Adrenal gland (tissue), 5 donors: Measurements from ENCODE around the gene HPN.
"Not testable (repeated sequence)": the region's sequence is repeated elsewhere in the genome, so short reads cannot be mapped to it uniquely, and the experiment has no call there.

Source experiments
- POLR2A ChIP-seq, 2 donors: fragments of 450-650 bp; IDR thresholded peaks; one replicate each; pipeline ENCODE4 v1.6.1; 2017; ENCODE audit warnings: antibody characterized with exemption in 2 of 2, mild to moderate bottlenecking in 2 of 2, moderate library complexity in 1 of 2
- TF ChIP-seq, protein P1 (sequence below), 6 experiments: fragments of 450-650 bp in 4 of 6; fragments of 200-600 bp in 2 of 6; sonication (generic) in 1 of 6; IDR thresholded peaks; 1 replicate in 5 of 6; 2 replicates in 1 of 6; pipeline versions ENCODE4 v1.5.1 to v1.8.0; 2016 to 2021; ENCODE audit warnings: antibody characterized with exemption in 6 of 6, mild to moderate bottlenecking in 2 of 6, moderate library complexity in 1 of 6
- donor health status: DM: no; HTN: no; CAD: no.

DNA sequence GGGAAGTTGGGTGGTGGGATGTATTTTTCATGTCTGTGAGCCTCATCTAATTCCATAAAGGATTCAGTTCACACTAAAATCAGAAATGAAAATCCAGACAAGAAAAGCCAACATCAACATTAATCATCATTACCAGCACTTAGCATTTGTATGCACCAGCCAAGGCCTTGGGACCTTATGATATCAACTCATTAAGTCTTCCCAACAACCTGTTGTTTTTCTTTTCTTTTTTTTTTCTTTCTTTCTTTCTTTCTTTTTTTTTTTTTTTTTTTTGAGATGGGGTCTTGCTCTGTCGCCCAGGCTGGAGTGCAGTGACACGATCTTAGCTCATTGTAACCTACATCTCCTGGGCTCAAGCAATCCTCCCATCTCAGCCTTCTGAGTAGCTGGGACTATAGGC is 9.1 kb downstream of the HPN start:
- TF ChIP-seq, protein P1, sequence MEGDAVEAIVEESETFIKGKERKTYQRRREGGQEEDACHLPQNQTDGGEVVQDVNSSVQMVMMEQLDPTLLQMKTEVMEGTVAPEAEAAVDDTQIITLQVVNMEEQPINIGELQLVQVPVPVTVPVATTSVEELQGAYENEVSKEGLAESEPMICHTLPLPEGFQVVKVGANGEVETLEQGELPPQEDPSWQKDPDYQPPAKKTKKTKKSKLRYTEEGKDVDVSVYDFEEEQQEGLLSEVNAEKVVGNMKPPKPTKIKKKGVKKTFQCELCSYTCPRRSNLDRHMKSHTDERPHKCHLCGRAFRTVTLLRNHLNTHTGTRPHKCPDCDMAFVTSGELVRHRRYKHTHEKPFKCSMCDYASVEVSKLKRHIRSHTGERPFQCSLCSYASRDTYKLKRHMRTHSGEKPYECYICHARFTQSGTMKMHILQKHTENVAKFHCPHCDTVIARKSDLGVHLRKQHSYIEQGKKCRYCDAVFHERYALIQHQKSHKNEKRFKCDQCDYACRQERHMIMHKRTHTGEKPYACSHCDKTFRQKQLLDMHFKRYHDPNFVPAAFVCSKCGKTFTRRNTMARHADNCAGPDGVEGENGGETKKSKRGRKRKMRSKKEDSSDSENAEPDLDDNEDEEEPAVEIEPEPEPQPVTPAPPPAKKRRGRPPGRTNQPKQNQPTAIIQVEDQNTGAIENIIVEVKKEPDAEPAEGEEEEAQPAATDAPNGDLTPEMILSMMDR (IDR thresholded peaks at IDR 0.05) = not testable (repeated sequence)
- TF ChIP-seq POLR2A (IDR thresholded peaks at IDR 0.05) = not testable (repeated sequence)
